Ascending aorta (tissue), 2 donors: ENCODE results near the gene NPDC1. TPM values are rescaled to one million over a fixed set of nuclear protein-coding genes. Genes with fewer than 3 reads are reported as not detected.
A peak's percentile ranks its signal among the peaks of the same experiment; 100 is the strongest.
"Not testable (repeated sequence)": the region's sequence is repeated elsewhere in the genome, so short reads cannot be mapped to it uniquely, and the experiment has no call there.

Experiments
- DNase-seq, 2 donors: peaks; one replicate each; pipeline ENCODE4 v3.0.0-alpha.2; 2019; ENCODE audit warnings: low spot score in 2 of 2
- H3K27ac ChIP-seq, 2 donors: fragments of 200-600 bp; sonication (generic); one replicate each; pipeline ENCODE4 v1.5.1; 2016 to 2017; ENCODE audit warnings: mild to moderate bottlenecking in 1 of 2
- H3K27me3 ChIP-seq: fragments of 200-600 bp; sonication (generic); one replicate; pipeline ENCODE4 v1.5.1; 2017
- H3K36me3 ChIP-seq, 2 donors: fragments of 200-600 bp; sonication (generic); one replicate each; pipeline ENCODE4 v1.5.1; 2016
- H3K4me1 ChIP-seq, 2 donors: fragments of 200-600 bp; sonication (generic); one replicate each; pipeline ENCODE4 v1.5.1; 2016 to 2017; ENCODE audit warnings: mild to moderate bottlenecking in 1 of 2
- H3K4me3 ChIP-seq, 2 donors: fragments of 200-600 bp; sonication (generic); one replicate each; pipeline ENCODE4 v1.5.1; 2016 to 2017; ENCODE audit warnings: mild to moderate bottlenecking in 1 of 2
- H3K9me3 ChIP-seq, 2 donors: fragments of 200-600 bp; sonication (generic); one replicate each; pipeline ENCODE4 v1.5.1; 2016
- CTCF ChIP-seq, 3 experiments: fragments of 200-600 bp in 2 of 3; fragments of 450-650 bp in 1 of 3; sonication (generic) in 2 of 3; IDR thresholded peaks; one replicate each; pipeline ENCODE4 v1.5.1; 2016 to 2019; ENCODE audit warnings: antibody characterized with exemption in 3 of 3, mild to moderate bottlenecking in 1 of 3, moderate library complexity in 1 of 3
- intact Hi-C: fragments of 100-400 bp; cut with DNase I; formaldehyde crosslinking; loops from one replicate; pipeline ENCODE4 v1.15.1; 2023
- total RNA-seq: library from RNA; depleted of rRNA; stranded (reverse); fragments of >200 nt; gene quantifications from one replicate; pipeline ENCODE4 v1.1.0, GENCODE V29; 2016

NPDC1 gene
- total RNA-seq, 1 donor from 2014 or later: 579 TPM

GRCh38 chr9:137007108-137007815 lies 38.7 kb downstream of the NPDC1 start:
- H3K9me3 ChIP-seq: no peaks in the 10 kb centered on the region
- no peak overlapping the region for H3K27ac ChIP-seq
- intact Hi-C loops: no loop called here
- H3K27me3 ChIP-seq: no peaks in the 10 kb centered on the region
- DNase-seq: no peak
- no peaks in the 10 kb centered on the region for H3K4me1 ChIP-seq
- H3K36me3 ChIP-seq: peaks cover 14 to 32% of the 10 kb centered on the region in 2 donors
- no peak overlapping the region for H3K4me3 ChIP-seq
- no peak for TF ChIP-seq CTCF (IDR thresholded peaks at IDR 0.05)

DNA sequence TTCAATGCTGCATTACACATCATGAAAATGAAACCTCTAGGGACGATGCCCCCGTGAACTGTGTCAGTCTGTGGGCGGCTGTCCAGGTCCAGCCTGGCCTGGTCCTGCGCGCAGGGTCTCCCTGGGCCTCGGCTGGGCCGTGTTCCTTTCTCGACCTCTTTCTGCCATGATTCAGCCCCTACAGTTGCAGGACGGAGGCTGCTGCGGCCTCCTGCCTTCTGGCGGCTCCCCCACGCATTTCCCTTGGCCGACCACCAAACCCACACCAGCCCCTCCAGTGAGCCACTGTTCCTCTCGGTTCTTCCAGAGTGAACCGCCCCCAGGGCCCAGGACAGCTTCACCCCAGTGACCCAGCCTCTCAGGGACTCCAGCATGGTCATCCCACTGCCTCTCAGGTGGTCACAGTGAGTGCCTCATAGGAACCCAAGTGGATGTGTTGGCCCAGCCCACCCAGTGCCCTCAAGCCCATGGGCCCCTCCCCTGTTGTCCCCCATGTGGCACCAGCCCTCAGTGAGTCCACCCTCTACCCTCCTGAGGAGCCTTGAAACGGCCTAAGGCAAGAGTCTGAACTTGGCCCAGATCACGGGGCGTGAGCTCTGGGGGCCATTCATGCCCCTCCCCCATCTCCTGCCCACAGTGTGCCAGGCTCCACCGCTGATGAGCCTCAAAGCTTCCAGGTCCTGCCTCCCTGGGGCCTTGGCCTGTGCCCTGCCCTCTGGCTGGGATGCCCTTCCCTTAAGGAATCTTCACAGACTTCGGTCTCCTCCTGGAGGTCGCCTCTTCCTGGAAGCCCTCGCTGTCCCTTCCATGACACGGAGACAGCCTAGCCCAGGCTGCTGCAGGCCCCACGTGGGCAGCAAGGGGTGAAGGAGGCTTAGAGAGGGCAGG lies 39.6 kb downstream of the NPDC1 start:
- Histone ChIP-seq H3K9me3 (no peaks in the 10 kb centered on the region), H3K4me1 (no peaks in the 10 kb centered on the region), H3K27me3 (no peaks in the 10 kb centered on the region), H3K36me3 (peaks cover 9 to 23% of the 10 kb centered on the region in 2 donors), H3K4me3 (no peak overlapping the region), H3K27ac (no peak overlapping the region)
- intact Hi-C loops: no loop called here
- TF ChIP-seq CTCF (IDR thresholded peaks at IDR 0.05): no peak
- DNase-seq: no peak

DNA sequence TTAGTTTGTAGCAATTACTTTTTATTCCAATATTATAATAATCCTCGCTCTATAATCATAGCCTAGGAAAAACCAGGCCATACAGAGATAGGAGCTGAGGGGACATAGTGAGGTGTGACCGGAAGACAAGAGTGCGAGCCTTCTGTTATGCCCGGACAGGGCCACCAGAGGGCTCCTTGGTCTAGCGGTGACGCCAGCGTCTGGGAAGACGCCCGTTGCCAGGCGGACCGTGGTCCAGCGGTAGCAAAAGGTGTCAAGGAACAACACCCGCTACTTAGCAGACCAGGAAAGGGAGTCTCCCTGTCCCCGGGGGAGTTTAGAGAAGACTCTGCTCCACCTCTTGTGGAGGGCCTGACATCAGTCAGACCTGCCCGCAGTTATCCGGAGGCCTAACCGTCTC lies 41.7 kb downstream of the NPDC1 start:
- H3K9me3 ChIP-seq, intact Hi-C loops, DNase-seq, H3K36me3 ChIP-seq, H3K4me1 ChIP-seq, H3K27ac ChIP-seq, H3K4me3 ChIP-seq, H3K27me3 ChIP-seq: not testable (repeated sequence)
- peak in 2 of 3 experiments; percentile 12 to 28 for TF ChIP-seq CTCF (IDR thresholded peaks at IDR 0.05)

DNA sequence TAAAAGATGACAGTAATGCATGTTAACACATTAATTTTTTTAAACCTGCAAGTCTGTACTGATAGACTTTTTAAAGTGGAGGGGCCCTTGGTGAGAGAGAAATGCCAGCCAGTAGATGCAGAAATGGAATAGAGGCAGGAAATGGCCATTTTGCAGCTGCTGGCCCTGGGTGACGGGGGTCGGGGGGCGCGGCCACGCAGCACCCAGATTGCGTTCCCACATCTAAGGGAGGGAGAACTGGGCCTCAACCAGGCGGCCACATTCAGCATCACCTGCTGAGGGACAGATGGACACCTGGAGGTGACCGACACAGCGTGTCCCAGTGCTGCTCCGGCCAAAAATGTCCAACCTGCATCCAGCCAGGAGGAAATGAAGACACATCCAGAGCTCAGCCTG lies 43.3 kb downstream of the NPDC1 start:
- H3K4me1 ChIP-seq: no peaks in the 10 kb centered on the region
- H3K36me3 ChIP-seq: no peaks in the 10 kb centered on the region
- no peak overlapping the region for H3K27ac ChIP-seq
- TF ChIP-seq CTCF (IDR thresholded peaks at IDR 0.05): no peak
- no peaks in the 10 kb centered on the region for H3K27me3 ChIP-seq
- H3K9me3 ChIP-seq: no peaks in the 10 kb centered on the region
- H3K4me3 ChIP-seq: no peak overlapping the region
- no peak for DNase-seq
- intact Hi-C loops: no loop called here

GRCh38 chr9:137001857-137002645 lies 43.9 kb downstream of the NPDC1 start:
- no peaks in the 10 kb centered on the region for H3K4me1 ChIP-seq
- TF ChIP-seq CTCF (IDR thresholded peaks at IDR 0.05): no peak
- no peaks in the 10 kb centered on the region for H3K9me3 ChIP-seq
- no peak for DNase-seq
- no peak overlapping the region for H3K27ac ChIP-seq
- H3K4me3 ChIP-seq: no peak overlapping the region
- no peaks in the 10 kb centered on the region for H3K36me3 ChIP-seq
- no peaks in the 10 kb centered on the region for H3K27me3 ChIP-seq
- intact Hi-C loops: no loop called here
